Measurements from ENCODE around the gene CAMK2A. TPM values are rescaled to one million over a fixed set of nuclear protein-coding genes. Genes with fewer than 3 reads are reported as not detected.

Gene CAMK2A
- not detected for total RNA-seq

GRCh38 chr5:150289551-150290390 lies at the start of gene CAMK2A:
Gene CAMK2A, minus strand, starts transcription at chr5:150289773. Its CDS starts 148 bp downstream, at chr5:150289625.
- Mint-ChIP-seq H3K4me3 (no peak within 1 kb of the TSS), H3K4me1 (ENCODE audit: low read depth in 2 of 2) (no peaks in the 10 kb centered on the region), H3K27ac (no peak within 1 kb of the TSS), H3K9me3 (no peaks in the 10 kb centered on the region), H3K27me3 (peaks cover 0 to 3% of the 10 kb centered on the region in 2 donors), H3K36me3 (no peaks in the 10 kb centered on the region)
- DNase-seq (ENCODE audit: low spot score) = no peak
- no peak for ATAC-seq

DNA sequence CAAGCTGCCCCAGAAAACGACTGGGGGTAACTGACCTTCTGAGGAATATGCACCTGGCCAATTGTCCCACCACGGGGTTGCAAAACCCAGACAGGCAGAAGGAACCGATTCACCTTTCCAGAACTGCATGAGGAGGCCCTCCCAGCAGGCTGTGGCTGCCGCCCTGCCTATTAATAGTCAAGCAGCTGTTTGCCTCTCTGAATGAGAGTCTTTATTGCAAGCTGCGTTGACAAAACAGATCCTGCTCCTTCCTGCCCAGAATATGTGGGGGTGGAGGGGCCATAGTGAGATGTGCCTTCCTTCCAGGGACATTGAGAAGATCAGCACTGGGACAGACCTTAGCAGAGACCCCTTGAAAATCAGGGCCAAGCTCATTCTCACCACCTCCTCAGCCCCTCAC lies 49.6 kb upstream of the CAMK2A start:
- Mint-ChIP-seq H3K27me3 (no peaks in the 10 kb centered on the region), H3K9me3 (no peaks in the 10 kb centered on the region), H3K4me1 (ENCODE audit: low read depth in 2 of 2) (peaks cover 7 to 8% of the 10 kb centered on the region in 2 donors), H3K4me3 (no peak overlapping the region), H3K36me3 (no peaks in the 10 kb centered on the region), H3K27ac (no peak overlapping the region)
- DNase-seq (ENCODE audit: low spot score) (no peak), ATAC-seq (no peak)

DNA sequence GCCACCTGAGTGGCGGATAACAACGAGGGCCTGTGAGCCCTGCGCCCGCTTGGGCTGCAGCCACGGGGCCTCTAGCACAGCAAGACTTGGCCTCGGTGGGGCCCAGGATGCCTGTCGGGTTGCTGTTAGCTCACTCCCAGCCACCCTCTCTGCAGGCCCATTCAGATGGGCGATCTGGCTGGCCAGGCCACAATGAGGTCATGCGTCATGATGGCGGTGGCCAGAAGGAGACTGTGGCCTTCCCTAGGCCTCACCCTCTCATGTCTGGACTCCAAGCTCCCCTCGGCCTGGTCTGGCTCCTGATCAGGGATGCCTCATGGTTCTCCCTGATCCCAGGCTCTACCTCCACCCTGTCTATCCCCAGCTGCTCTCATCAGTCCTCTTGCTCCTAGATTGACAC lies 49.0 kb upstream of the CAMK2A start:
- H3K4me1 Mint-ChIP-seq (ENCODE audit: low read depth in 2 of 2) = peaks cover 7 to 8% of the 10 kb centered on the region in 2 donors
- ATAC-seq = no peak

DNA sequence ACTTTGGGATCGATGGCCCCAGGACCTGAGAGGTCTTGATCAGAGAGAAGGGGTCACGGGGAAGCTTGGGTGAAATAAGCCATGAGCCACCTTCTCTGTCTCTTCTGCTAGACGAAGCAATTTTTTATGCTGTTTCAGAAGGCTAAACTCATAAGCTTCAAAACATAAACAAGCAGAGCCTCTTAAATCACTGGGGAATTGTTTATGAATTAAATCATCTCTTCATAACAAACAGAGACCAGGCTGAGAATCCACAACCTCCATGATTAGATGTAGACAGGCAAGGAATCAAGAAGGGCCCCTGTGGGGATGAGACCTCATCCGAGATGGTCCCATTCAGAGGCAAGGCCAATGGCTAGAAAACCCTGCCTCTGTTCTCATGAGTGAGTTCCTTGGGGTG lies 46.2 kb upstream of the CAMK2A start:
- no peak for ATAC-seq
- Mint-ChIP-seq H3K36me3 (no peaks in the 10 kb centered on the region), H3K9me3 (no peaks in the 10 kb centered on the region), H3K27me3 (no peaks in the 10 kb centered on the region), H3K27ac (no peak overlapping the region), H3K4me1 (ENCODE audit: low read depth in 2 of 2) (peaks cover 0 to under 1% of the 10 kb centered on the region in 2 donors), H3K4me3 (no peak overlapping the region)
- DNase-seq (ENCODE audit: low spot score) = no peak

More for the DNA sequence above, 49.0 kb upstream of the CAMK2A start:
- Mint-ChIP-seq H3K27ac (no peak overlapping the region), H3K4me3 (no peak overlapping the region), H3K27me3 (no peaks in the 10 kb centered on the region), H3K36me3 (no peaks in the 10 kb centered on the region), H3K9me3 (no peaks in the 10 kb centered on the region)
- no peak for DNase-seq (ENCODE audit: low spot score)

- H3K9me3 Mint-ChIP-seq = no peaks in the 10 kb centered on the region
- no peaks in the 10 kb centered on the region for H3K36me3 Mint-ChIP-seq
- H3K27ac Mint-ChIP-seq = no peak overlapping the region
- H3K4me1 Mint-ChIP-seq (ENCODE audit: low read depth in 2 of 2) = no peaks in the 10 kb centered on the region
- no peaks in the 10 kb centered on the region for H3K27me3 Mint-ChIP-seq
- DNase-seq (ENCODE audit: low spot score) (no peak), ATAC-seq (no peak)
- no peak overlapping the region for H3K4me3 Mint-ChIP-seq
These were observed 43.8 kb upstream of the CAMK2A start for GRCh38 chr5:150333400-150333799.

DNA sequence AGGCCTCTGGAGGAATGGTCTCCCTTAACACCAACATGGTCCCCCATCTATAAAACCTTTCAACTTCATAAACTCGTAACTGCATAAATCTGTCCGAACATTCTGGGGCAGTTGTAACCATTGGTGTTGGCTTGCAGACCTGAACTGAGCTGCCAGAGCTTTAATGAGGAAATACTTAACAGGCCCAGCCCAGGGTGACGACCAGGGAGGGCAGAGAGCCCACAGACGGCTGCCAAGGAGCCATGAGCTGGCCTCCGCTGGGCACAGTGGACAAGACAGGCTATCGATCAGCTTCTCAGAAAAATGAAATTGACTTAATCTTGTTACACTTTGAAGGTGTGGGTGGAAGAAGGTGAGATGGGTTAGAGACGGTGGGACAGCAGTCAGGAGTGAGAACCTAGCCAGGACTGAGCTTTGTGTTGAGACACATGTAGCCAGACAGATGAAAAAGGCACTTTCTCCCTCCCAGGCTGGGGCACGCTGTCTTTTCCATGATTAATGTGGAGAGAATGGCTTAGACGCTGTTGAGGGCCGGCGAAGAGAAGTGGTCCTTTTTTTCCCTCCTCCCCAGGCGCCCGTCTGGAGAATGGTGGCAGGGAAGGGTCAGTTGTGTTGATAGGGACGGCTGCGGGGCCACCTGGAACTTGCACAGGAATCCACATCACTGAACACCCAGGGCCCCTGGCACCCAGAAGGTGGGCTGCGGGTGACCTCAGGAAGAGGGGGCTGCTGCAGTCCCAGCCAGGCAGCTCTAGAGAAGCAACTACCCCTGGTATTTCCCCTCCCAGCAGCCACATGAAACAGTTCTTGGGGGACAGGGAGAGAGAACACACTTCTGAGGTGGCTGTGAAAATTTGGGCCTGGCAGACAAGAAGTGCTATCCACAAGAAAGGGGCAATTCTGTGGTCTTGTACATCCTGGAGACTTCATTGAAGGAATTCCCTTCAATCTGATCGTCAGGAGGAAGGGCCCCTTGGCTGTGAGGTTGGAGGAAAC lies 40.6 kb upstream of the CAMK2A start:
- DNase-seq (ENCODE audit: low spot score) = no peak
- ATAC-seq = no peak
- H3K4me3 Mint-ChIP-seq = no peak overlapping the region
- H3K36me3 Mint-ChIP-seq = no peaks in the 10 kb centered on the region
- no peaks in the 10 kb centered on the region for H3K27me3 Mint-ChIP-seq
- no peaks in the 10 kb centered on the region for H3K9me3 Mint-ChIP-seq
- H3K27ac Mint-ChIP-seq = peak overlapping the region in 1 of 2 donors; percentile 5
- no peaks in the 10 kb centered on the region for H3K4me1 Mint-ChIP-seq (ENCODE audit: low read depth in 2 of 2)

GRCh38 chr5:150329038-150329437 lies 39.5 kb upstream of the CAMK2A start:
- Mint-ChIP-seq H3K27ac (no peak overlapping the region), H3K4me1 (ENCODE audit: low read depth in 2 of 2) (no peaks in the 10 kb centered on the region)
- ATAC-seq = no peak

GRCh38 chr5:150328515-150328914 lies 38.9 kb upstream of the CAMK2A start:
- ATAC-seq (no peak), DNase-seq (ENCODE audit: low spot score) (no peak)
- no peaks in the 10 kb centered on the region for H3K9me3 Mint-ChIP-seq
- no peak overlapping the region for H3K4me3 Mint-ChIP-seq
- H3K27me3 Mint-ChIP-seq = no peaks in the 10 kb centered on the region
- no peak overlapping the region for H3K27ac Mint-ChIP-seq
- no peaks in the 10 kb centered on the region for H3K4me1 Mint-ChIP-seq (ENCODE audit: low read depth in 2 of 2)
- no peaks in the 10 kb centered on the region for H3K36me3 Mint-ChIP-seq

More at GRCh38 chr5:150329038-150329437, 39.5 kb upstream of the CAMK2A start:
- DNase-seq (ENCODE audit: low spot score) = no peak
- Mint-ChIP-seq H3K9me3 (no peaks in the 10 kb centered on the region), H3K36me3 (no peaks in the 10 kb centered on the region), H3K27me3 (no peaks in the 10 kb centered on the region), H3K4me3 (no peak overlapping the region)

GRCh38 chr5:150327139-150327538 lies 37.6 kb upstream of the CAMK2A start:
- H3K9me3 Mint-ChIP-seq = no peaks in the 10 kb centered on the region
- DNase-seq (ENCODE audit: low spot score) (no peak), ATAC-seq (no peak)
- no peak overlapping the region for H3K4me3 Mint-ChIP-seq
- H3K36me3 Mint-ChIP-seq = no peaks in the 10 kb centered on the region
- H3K27me3 Mint-ChIP-seq = no peaks in the 10 kb centered on the region
- H3K27ac Mint-ChIP-seq = no peak overlapping the region
- H3K4me1 Mint-ChIP-seq (ENCODE audit: low read depth in 2 of 2) = peaks cover 0 to 3% of the 10 kb centered on the region in 2 donors

DNA sequence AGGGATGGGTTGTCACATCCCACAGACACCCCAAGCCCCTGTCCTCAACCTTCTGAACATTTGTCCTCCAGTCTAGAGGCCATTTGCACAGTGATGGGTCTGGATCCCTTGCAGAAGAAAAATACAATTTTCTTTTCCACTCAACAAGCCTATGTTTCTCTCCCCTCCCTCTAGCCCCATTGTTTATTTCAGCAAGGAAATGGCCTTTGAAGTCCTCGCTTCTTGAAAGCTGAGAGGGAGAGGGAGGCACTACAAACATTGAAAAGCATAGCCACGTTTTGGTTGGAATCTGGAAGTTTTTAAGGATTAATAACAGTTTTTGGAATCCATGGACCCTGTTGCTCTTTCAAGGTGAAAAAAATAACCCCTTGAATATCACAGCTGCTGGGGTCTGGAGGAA lies 37.1 kb upstream of the CAMK2A start:
- Mint-ChIP-seq H3K4me1 (ENCODE audit: low read depth in 2 of 2) (peaks cover 4 to 7% of the 10 kb centered on the region in 2 donors), H3K9me3 (no peaks in the 10 kb centered on the region), H3K27me3 (no peaks in the 10 kb centered on the region), H3K27ac (no peak overlapping the region), H3K36me3 (no peaks in the 10 kb centered on the region), H3K4me3 (no peak overlapping the region)
- ATAC-seq (no peak), DNase-seq (ENCODE audit: low spot score) (no peak)

GRCh38 chr5:150325426-150325825 lies 35.9 kb upstream of the CAMK2A start:
- no peak overlapping the region for H3K27ac Mint-ChIP-seq
- no peaks in the 10 kb centered on the region for H3K36me3 Mint-ChIP-seq
- H3K27me3 Mint-ChIP-seq = no peaks in the 10 kb centered on the region
- H3K4me3 Mint-ChIP-seq = no peak overlapping the region
- peaks cover 5 to 9% of the 10 kb centered on the region in 2 donors for H3K4me1 Mint-ChIP-seq (ENCODE audit: low read depth in 2 of 2)
- no peaks in the 10 kb centered on the region for H3K9me3 Mint-ChIP-seq
- ATAC-seq (peak in 1 of 2 donors; percentile 41), DNase-seq (ENCODE audit: low spot score) (no peak)

GRCh38 chr5:150323819-150324218 lies 34.2 kb upstream of the CAMK2A start:
- H3K36me3 Mint-ChIP-seq = no peaks in the 10 kb centered on the region
- H3K4me1 Mint-ChIP-seq (ENCODE audit: low read depth in 2 of 2) = peaks cover 5 to 9% of the 10 kb centered on the region in 2 donors
- H3K9me3 Mint-ChIP-seq = no peaks in the 10 kb centered on the region
- no peaks in the 10 kb centered on the region for H3K27me3 Mint-ChIP-seq
- ATAC-seq (no peak), DNase-seq (ENCODE audit: low spot score) (no peak)
- no peak overlapping the region for H3K4me3 Mint-ChIP-seq
- H3K27ac Mint-ChIP-seq = no peak overlapping the region

DNA sequence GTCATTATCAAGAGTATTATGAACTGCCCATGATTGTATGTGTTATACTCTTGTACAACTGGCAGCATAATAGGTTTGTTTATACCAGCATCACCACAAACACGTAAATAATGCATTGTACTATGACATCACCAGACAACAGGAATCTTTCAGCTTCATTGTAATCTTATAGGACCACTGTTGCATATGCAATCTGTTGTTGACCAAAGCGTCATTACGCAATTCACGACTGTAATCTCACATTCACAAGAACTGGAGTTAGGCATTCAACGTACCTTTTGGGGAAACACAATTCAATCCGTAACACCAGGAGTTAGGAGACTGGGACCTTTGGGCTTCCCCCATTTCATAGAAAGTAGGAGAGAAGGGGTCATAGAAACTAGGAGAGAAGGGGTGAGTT lies 33.5 kb upstream of the CAMK2A start:
- Mint-ChIP-seq H3K27me3 (peaks cover 5 to 7% of the 10 kb centered on the region in 2 donors), H3K4me3 (no peak overlapping the region)

GRCh38 chr5:150322202-150322601 lies 32.6 kb upstream of the CAMK2A start:
- peak; percentile 31 to 61 for ATAC-seq
- Mint-ChIP-seq H3K4me3 (no peak overlapping the region), H3K4me1 (ENCODE audit: low read depth in 2 of 2) (peaks cover 5 to 9% of the 10 kb centered on the region in 2 donors), H3K27ac (no peak overlapping the region), H3K36me3 (no peaks in the 10 kb centered on the region), H3K9me3 (no peaks in the 10 kb centered on the region), H3K27me3 (peaks cover 6 to 11% of the 10 kb centered on the region in 2 donors)
- DNase-seq (ENCODE audit: low spot score) = no peak

More for the DNA sequence above, 33.5 kb upstream of the CAMK2A start:
- no peaks in the 10 kb centered on the region for H3K36me3 Mint-ChIP-seq
- H3K27ac Mint-ChIP-seq = no peak overlapping the region
- no peak for ATAC-seq
- H3K4me1 Mint-ChIP-seq (ENCODE audit: low read depth in 2 of 2) = peaks cover 5 to 9% of the 10 kb centered on the region in 2 donors
- DNase-seq (ENCODE audit: low spot score) = no peak
- no peaks in the 10 kb centered on the region for H3K9me3 Mint-ChIP-seq
